Thyroid gland (tissue), 4 donors: ENCODE data around the gene TPSB2. TPM values are rescaled to one million over a fixed set of nuclear protein-coding genes. Genes with fewer than 3 reads are reported as not detected.
A peak's percentile ranks its signal among the peaks of the same experiment; 100 is the strongest.

Experiments used
- DNase-seq, 2 donors: peaks; one replicate each; pipeline ENCODE4 v3.0.0-alpha.2; 2019
- H3K27ac ChIP-seq, 3 donors: fragments of 200-600 bp; sonication (generic); 1 replicate in 2 of 3; 2 replicates in 1 of 3; pipeline ENCODE4 v1.5.1; 2016 to 2019; ENCODE audit warnings: mild to moderate bottlenecking in 1 of 3, moderate library complexity in 1 of 3
- H3K27me3 ChIP-seq: fragments of 200-600 bp; sonication (generic); one replicate; pipeline ENCODE4 v1.5.1; 2019
- H3K36me3 ChIP-seq, 2 donors: fragments of 200-600 bp; sonication (generic); one replicate each; pipeline ENCODE4 v1.5.1; 2016 to 2019
- H3K4me1 ChIP-seq, 2 donors: fragments of 200-600 bp; sonication (generic); one replicate each; pipeline ENCODE4 v1.5.1; 2017 to 2019
- H3K4me3 ChIP-seq, 3 donors: fragments of 200-600 bp; sonication (generic); replicated peaks in 1 of 3; 1 replicate in 2 of 3; 2 replicates in 1 of 3; pipeline ENCODE4 v1.5.1; 2016; ENCODE audit warnings: mild to moderate bottlenecking in 1 of 3
- H3K9me3 ChIP-seq: fragments of 200-600 bp; sonication (generic); one replicate; pipeline ENCODE4 v1.5.1; 2017
- POLR2A ChIP-seq, 2 donors: fragments of 450-650 bp; IDR thresholded peaks; one replicate each; pipeline ENCODE4 v1.6.1; 2017; ENCODE audit warnings: antibody characterized with exemption in 2 of 2, mild to moderate bottlenecking in 2 of 2, moderate library complexity in 1 of 2
- WGBS, 2 donors: methylation state at CpG; one replicate each; pipeline ENCODE4 v1.1.5; 2017; 5-methylcytosine and 5-hydroxymethylcytosine counted together
- intact Hi-C: fragments of 100-400 bp; cut with DNase I; formaldehyde crosslinking; loops from one replicate; pipeline ENCODE4 v1.15.1; 2023
- total RNA-seq, 4 donors: library from RNA; depleted of rRNA; stranded (reverse); fragments of >200 nt; gene quantifications; one replicate each; pipeline ENCODE4 v1.2.3, GENCODE V29; 2016
- TF ChIP-seq, protein P1 (sequence below), 6 experiments: fragments of 200-600 bp in 3 of 6; fragments of 450-650 bp in 3 of 6; sonication (generic) in 3 of 6; IDR thresholded peaks; one replicate each; pipeline ENCODE4 v1.5.1; 2016 to 2019; ENCODE audit warnings: antibody characterized with exemption in 6 of 6, mild to moderate bottlenecking in 2 of 6, inconsistent platforms in 1 of 6, moderate library complexity in 1 of 6

Gene TPSB2
- total RNA-seq, 4 donors from 2014 or later, result 1.1 to 16.6 (median 11.9) TPM; not detected in 1

DNA sequence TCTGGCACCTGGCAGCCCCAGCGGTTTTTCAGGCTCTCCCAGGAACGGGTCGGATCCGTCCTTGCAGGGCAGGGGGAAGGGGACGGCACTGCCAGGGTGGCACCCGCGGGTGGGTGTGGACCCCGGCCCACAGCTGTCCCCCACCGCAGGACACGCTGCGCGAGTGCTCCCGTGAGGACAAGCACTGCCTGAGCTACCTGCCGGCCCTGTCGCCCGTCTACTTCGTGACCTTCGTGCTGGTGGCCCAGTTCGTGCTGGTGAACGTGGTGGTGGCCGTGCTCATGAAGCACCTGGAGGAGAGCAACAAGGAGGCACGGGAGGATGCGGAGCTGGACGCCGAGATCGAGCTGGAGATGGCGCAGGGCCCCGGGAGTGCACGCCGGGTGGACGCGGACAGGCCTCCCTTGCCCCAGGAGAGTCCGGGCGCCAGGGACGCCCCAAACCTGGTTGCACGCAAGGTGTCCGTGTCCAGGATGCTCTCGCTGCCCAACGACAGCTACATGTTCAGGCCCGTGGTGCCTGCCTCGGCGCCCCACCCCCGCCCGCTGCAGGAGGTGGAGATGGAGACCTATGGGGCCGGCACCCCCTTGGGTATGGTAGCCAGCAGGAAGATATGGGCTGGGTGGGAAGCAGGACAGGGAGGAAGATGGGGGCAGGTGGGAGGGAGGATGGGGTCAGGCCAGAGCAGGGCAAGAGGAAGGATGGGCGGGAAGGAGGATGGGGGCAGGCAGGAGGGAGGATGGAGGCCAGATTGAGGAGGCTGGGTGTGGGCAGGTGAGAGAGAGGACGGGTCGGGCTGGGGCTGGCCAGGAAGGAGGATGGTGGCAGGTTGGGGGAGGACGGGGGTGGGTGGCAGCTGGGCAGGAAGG, 11.7 kb downstream of the TPSB2 start:
- TF ChIP-seq, protein P1, sequence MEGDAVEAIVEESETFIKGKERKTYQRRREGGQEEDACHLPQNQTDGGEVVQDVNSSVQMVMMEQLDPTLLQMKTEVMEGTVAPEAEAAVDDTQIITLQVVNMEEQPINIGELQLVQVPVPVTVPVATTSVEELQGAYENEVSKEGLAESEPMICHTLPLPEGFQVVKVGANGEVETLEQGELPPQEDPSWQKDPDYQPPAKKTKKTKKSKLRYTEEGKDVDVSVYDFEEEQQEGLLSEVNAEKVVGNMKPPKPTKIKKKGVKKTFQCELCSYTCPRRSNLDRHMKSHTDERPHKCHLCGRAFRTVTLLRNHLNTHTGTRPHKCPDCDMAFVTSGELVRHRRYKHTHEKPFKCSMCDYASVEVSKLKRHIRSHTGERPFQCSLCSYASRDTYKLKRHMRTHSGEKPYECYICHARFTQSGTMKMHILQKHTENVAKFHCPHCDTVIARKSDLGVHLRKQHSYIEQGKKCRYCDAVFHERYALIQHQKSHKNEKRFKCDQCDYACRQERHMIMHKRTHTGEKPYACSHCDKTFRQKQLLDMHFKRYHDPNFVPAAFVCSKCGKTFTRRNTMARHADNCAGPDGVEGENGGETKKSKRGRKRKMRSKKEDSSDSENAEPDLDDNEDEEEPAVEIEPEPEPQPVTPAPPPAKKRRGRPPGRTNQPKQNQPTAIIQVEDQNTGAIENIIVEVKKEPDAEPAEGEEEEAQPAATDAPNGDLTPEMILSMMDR (IDR thresholded peaks at IDR 0.05), result no peak
- TF ChIP-seq POLR2A (IDR thresholded peaks at IDR 0.05), result no peak
- 87 to 90% methylated on average over 25 to 48 of the region's 49 CpGs for WGBS, 2 donors
- Histone ChIP-seq H3K27me3 (no peaks in the 10 kb centered on the region), H3K36me3 (no peaks in the 10 kb centered on the region), H3K9me3 (no peaks in the 10 kb centered on the region), H3K4me3 (no peak overlapping the region), H3K27ac (no peak overlapping the region), H3K4me1 (no peaks in the 10 kb centered on the region)
- no peak for DNase-seq
- intact Hi-C loops, result no loop called here

- no peaks in the 10 kb centered on the region for H3K4me1 ChIP-seq
- TF ChIP-seq POLR2A (IDR thresholded peaks at IDR 0.05), result no peak
- TF ChIP-seq, protein P1 (IDR thresholded peaks at IDR 0.05), result no peak
- 92 to 96% methylated on average over 5 to 18 of the region's 24 CpGs for WGBS, 2 donors
- no peak overlapping the region for H3K27ac ChIP-seq
- no peaks in the 10 kb centered on the region for H3K9me3 ChIP-seq
- no peak overlapping the region for H3K4me3 ChIP-seq
- DNase-seq, result no peak
- no peaks in the 10 kb centered on the region for H3K36me3 ChIP-seq
- intact Hi-C loops, result no loop called here
- H3K27me3 ChIP-seq, result no peaks in the 10 kb centered on the region
Measured at GRCh38 chr16:1217526-1217925, 12.5 kb downstream of the TPSB2 start.

GRCh38 chr16:1216681-1217400, 13.1 kb downstream of the TPSB2 start:
- DNase-seq, result no peak
- H3K36me3 ChIP-seq, result no peaks in the 10 kb centered on the region
- WGBS, 2 donors, result 84 to 94% methylated on average over 22 to 31 of the region's 32 CpGs

GRCh38 chr16:1216296-1216619, 13.7 kb downstream of the TPSB2 start:
- Histone ChIP-seq H3K4me1 (no peaks in the 10 kb centered on the region), H3K9me3 (no peaks in the 10 kb centered on the region), H3K36me3 (no peaks in the 10 kb centered on the region), H3K4me3 (no peak overlapping the region), H3K27ac (no peak overlapping the region), H3K27me3 (no peaks in the 10 kb centered on the region)
- no peak for TF ChIP-seq POLR2A (IDR thresholded peaks at IDR 0.05)
- TF ChIP-seq, protein P1 (IDR thresholded peaks at IDR 0.05), result peak in 1 of 6 experiments; percentile 26
- WGBS, 2 donors, result 31 to 47% methylated on average over 5 to 6 of the region's 12 CpGs
- DNase-seq, result peak; percentile 69 to 71
- intact Hi-C loops, result no loop called here

More at GRCh38 chr16:1216681-1217400, 13.1 kb downstream of the TPSB2 start:
- TF ChIP-seq POLR2A (IDR thresholded peaks at IDR 0.05), result no peak
- Histone ChIP-seq H3K4me3 (no peak overlapping the region), H3K27me3 (no peaks in the 10 kb centered on the region), H3K27ac (no peak overlapping the region), H3K4me1 (no peaks in the 10 kb centered on the region), H3K9me3 (no peaks in the 10 kb centered on the region)
- intact Hi-C loops, result no loop called here

DNA sequence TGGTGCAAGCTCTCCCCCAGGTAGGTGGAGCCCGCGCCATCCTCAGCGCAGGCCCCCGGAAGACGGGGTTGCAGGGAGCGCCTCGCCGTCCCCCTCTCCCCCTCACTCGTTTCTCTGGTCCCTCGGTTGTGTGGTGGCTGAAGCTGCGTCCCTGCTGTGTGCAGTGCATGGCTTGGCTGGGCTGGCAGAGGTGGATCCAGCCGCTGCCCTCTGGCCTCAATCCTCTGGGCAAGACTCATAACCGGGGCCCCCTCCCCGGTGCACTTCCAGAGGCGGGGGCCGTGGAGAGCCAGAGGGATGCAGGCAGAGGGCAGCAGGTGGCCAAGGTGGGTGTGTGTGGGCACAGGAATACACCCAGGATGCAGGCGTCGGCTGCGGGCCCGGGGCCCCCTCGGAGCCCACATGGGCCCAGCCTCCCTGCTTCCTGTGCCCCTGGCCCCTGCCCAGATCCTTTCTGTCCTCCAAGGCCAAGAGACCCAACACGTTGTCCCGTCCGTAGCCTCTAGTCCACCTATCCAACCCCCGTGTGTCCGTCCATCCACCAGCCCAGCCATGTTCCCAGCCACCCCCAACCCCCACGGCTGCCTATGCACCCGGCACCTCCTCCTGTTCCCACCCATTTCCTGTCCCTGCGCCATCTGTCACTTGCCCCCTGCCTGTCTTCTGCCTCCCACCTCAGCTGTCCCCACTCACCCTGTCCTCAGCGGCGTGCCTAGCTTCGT, 14.2 kb downstream of the TPSB2 start:
- Histone ChIP-seq H3K9me3 (no peaks in the 10 kb centered on the region), H3K4me1 (no peaks in the 10 kb centered on the region), H3K27ac (no peak overlapping the region), H3K4me3 (no peak overlapping the region), H3K27me3 (no peaks in the 10 kb centered on the region), H3K36me3 (no peaks in the 10 kb centered on the region)
- no peak for DNase-seq
- WGBS, 2 donors, result 65 to 74% methylated on average over 21 to 26 of the region's 32 CpGs
- TF ChIP-seq POLR2A (IDR thresholded peaks at IDR 0.05), result no peak
- intact Hi-C loops, result no loop called here
